COLO829 (cell line): ENCODE results near the gene FGD6.
"Not testable (repeated sequence)": the region's sequence is repeated elsewhere in the genome, so short reads cannot be mapped to it uniquely, and the experiment has no call there.

Experiments used
- DNase-seq: peaks from one replicate; pipeline ENCODE4 v3.0.0; 2012; ENCODE audit warnings: low spot score

FGD6 gene

GRCh38 chr12:95234187-95234586 lies 16.9 kb upstream of the FGD6 start:
- not testable (repeated sequence) for DNase-seq

- DNase-seq: peak; percentile 12
These were observed 13.9 kb upstream of the FGD6 start for GRCh38 chr12:95231190-95231589.

- DNase-seq: no peak
These were observed 13.0 kb upstream of the FGD6 start for GRCh38 chr12:95230313-95230712.

- DNase-seq: no peak
These were observed 12.4 kb upstream of the FGD6 start for GRCh38 chr12:95229636-95230035.

GRCh38 chr12:95228617-95229016 lies 11.3 kb upstream of the FGD6 start:
- no peak for DNase-seq

GRCh38 chr12:95227818-95228356 lies 10.6 kb upstream of the FGD6 start:
- no peak for DNase-seq

GRCh38 chr12:95225645-95226212 lies 8.5 kb upstream of the FGD6 start:
- DNase-seq: no peak

- no peak for DNase-seq
These were observed 7.2 kb upstream of the FGD6 start for GRCh38 chr12:95224202-95225170.

GRCh38 chr12:95220726-95221125 lies 3.5 kb upstream of the FGD6 start:
- no peak for DNase-seq

GRCh38 chr12:95220190-95220589 lies 2.9 kb upstream of the FGD6 start:
- no peak for DNase-seq

- DNase-seq: peak; percentile 36
These were observed 1.2 kb upstream of the FGD6 start for GRCh38 chr12:95218150-95219133.

- DNase-seq: no peak
These were observed 423 bp downstream of the FGD6 start for GRCh38 chr12:95216711-95217376.

GRCh38 chr12:95215949-95216348 lies 1.3 kb downstream of the FGD6 start:
- no peak for DNase-seq

- no peak for DNase-seq
These were observed 2.8 kb downstream of the FGD6 start for GRCh38 chr12:95214466-95214865.

- no peak for DNase-seq
These were observed 3.3 kb downstream of the FGD6 start for GRCh38 chr12:95213928-95214327.

- no peak for DNase-seq
These were observed 4.1 kb downstream of the FGD6 start for GRCh38 chr12:95213119-95213518.

GRCh38 chr12:95212586-95212985 lies 4.7 kb downstream of the FGD6 start:
- DNase-seq: no peak

- no peak for DNase-seq
These were observed 8.6 kb downstream of the FGD6 start for GRCh38 chr12:95208678-95209077.

GRCh38 chr12:95207407-95207806 lies 9.9 kb downstream of the FGD6 start:
- no peak for DNase-seq

- no peak for DNase-seq
These were observed 10.4 kb downstream of the FGD6 start for GRCh38 chr12:95206916-95207315.

- no peak for DNase-seq
These were observed 11.6 kb downstream of the FGD6 start for GRCh38 chr12:95205685-95206084.
